HEK293 (cell line): ENCODE measurements around the gene AQR.
"Not testable (repeated sequence)": the region's sequence is repeated elsewhere in the genome, so short reads cannot be mapped to it uniquely, and the experiment has no call there.

Experiments used
- CTCF ChIP-seq: fragments of 450-650 bp; formaldehyde crosslinking; IDR thresholded peaks from 2 replicates; pipeline ENCODE4 v1.5.1; 2016; ENCODE audit warnings: missing biosample characterization, missing genetic modification characterization
- SETDB1 ChIP-seq: IDR thresholded peaks from one replicate; pipeline ENCODE4 v1.6.1; 2017; ENCODE audit warnings: mild to moderate bottlenecking, low read length, moderate library complexity, mixed read lengths; ENCODE audit not compliant: insufficient read length

DNA sequence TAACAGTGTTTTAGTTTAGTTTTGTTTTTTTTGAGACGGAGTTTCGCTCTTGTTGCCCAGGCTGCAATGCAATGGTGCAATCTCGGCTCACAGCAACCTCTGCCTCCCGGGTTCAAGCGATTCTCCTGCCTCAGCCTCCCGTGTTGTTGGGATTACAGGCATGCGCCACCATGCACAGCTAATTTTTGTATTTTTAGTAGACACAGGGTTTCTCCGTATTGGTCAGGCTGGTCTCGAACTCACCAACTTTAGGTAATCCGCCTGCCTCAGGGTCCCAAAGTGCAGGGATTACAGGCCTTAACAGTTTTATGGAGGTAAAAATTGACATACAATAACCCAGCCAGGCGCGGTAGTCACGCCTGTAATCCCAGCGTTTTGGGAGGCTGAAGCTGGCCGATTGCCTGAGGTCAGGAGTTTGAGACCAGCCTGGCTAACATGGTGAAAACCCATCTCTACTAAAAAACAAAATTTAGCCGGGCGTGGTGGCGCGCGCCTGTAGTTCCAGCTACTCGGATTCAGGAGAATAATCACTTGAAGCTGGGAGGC lies 629 bp upstream of the AQR start:
- TF ChIP-seq SETDB1; CTCF (tag by site-specific recombination): not testable (repeated sequence)
